GM12878 (cell line): ENCODE data around the gene PLA2G10. TPM values are rescaled to one million over a fixed set of nuclear protein-coding genes. Genes with fewer than 3 reads are reported as not detected.
A peak's percentile ranks its signal among the peaks of the same experiment; 100 is the strongest.

ENCODE experiments used
- ATAC-seq: fragments of 200-7000 bp; cut with Tn5 transposase; 3 replicates; pipeline ENCODE4 v1.9.1; 2020; ENCODE audit warnings: mild to moderate bottlenecking, moderate library complexity
- BruUV-seq: library from RNA; stranded (reverse); fragments of 400-500 nt; replicated peaks from 2 replicates; lab custom pipeline; 2021; lab: Mats Ljungman, UMichigan
- CTCF ChIA-PET: fragments of 300-600 bp; sonication (Branson Sonifier 250); formaldehyde crosslinking; extraction: SDS; loops from one replicate; lab custom pipeline; 2021; ENCODE audit warnings: inconsistent platforms; lab: Yijun Ruan, JAX
- POLR2A ChIA-PET: fragments of 350-600 bp; formaldehyde crosslinking; extraction: SDS; loops from one replicate; lab custom pipeline; 2021; ENCODE audit warnings: inconsistent platforms; lab: Charles Lee
- RAD21 ChIA-PET: fragments of 300-600 bp; sonication (Branson Sonifier 250); formaldehyde crosslinking; loops from one replicate; lab custom pipeline; 2023; ENCODE audit warnings: antibody characterized with exemption; ENCODE audit not compliant: unreplicated experiment; lab: Charles Lee
- SMC1A ChIA-PET: fragments of 300-600 bp; sonication (Branson Sonifier 250); formaldehyde crosslinking; loops from one replicate; lab custom pipeline; 2023; ENCODE audit not compliant: unreplicated experiment, uncharacterized antibody; lab: Charles Lee
- DNase-seq: peaks from one replicate; pipeline ENCODE4 v3.0.0-alpha.2; 2011; ENCODE audit warnings: low read depth, low spot score
- FAIRE-seq: peaks from 3 replicates; lab custom pipeline; 2011; peaks lifted over from hg19 to GRCh38; lab: Jason Lieb, UNC
- H2AFZ ChIP-seq: 2 replicates; pipeline ENCODE4 v1.6.0; 2011; ENCODE audit warnings: low read depth, low read length, control low read depth; ENCODE audit not compliant: control insufficient read depth
- H3K27ac ChIP-seq: 2 replicates; pipeline ENCODE4 v1.5.1; 2011; ENCODE audit warnings: control low read depth; ENCODE audit not compliant: control insufficient read depth, insufficient read depth
- H3K27me3 ChIP-seq, 2 experiments: replicated peaks in 1 of 2; 2 replicates each; pipeline versions ENCODE4 v1.6.0 to v1.6.1; 2011; ENCODE audit warnings: low read length in 1 of 2; ENCODE audit not compliant: control insufficient read depth in 2 of 2, insufficient read depth in 2 of 2
- H3K36me3 ChIP-seq, 2 experiments: 2 replicates each; pipeline ENCODE4 v1.5.1; 2011; ENCODE audit warnings: low read length in 1 of 2; ENCODE audit not compliant: control insufficient read depth in 2 of 2, insufficient read depth in 2 of 2
- H3K4me1 ChIP-seq: 2 replicates; pipeline ENCODE4 v1.6.1; 2011; ENCODE audit warnings: mild to moderate bottlenecking, low read length, moderate library complexity, mixed read lengths; ENCODE audit not compliant: control insufficient read depth, insufficient read depth
- H3K4me2 ChIP-seq: 2 replicates; pipeline ENCODE4 v1.6.0; 2011; ENCODE audit warnings: control low read depth; ENCODE audit not compliant: control insufficient read depth, insufficient read depth
- H3K4me3 ChIP-seq: fragments of 200-600 bp; sonication (generic); 2 replicates; pipeline ENCODE4 v1.5.1; 2016
- H3K79me2 ChIP-seq: 2 replicates; pipeline ENCODE4 v1.6.0; 2011; ENCODE audit warnings: low read length; ENCODE audit not compliant: control insufficient read depth, insufficient read depth
- H3K9ac ChIP-seq: 2 replicates; pipeline ENCODE4 v1.8.0; 2011; ENCODE audit warnings: low read length, control low read depth, mixed read lengths; ENCODE audit not compliant: control insufficient read depth, insufficient read depth
- H3K9me3 ChIP-seq: replicated peaks from 3 replicates; pipeline ENCODE4 v1.5.1; 2011; ENCODE audit warnings: mild to moderate bottlenecking, low read length; ENCODE audit not compliant: control insufficient read depth, insufficient read depth
- H4K20me1 ChIP-seq: 2 replicates; pipeline ENCODE4 v1.6.0; 2011; ENCODE audit not compliant: control insufficient read depth, insufficient read depth
- E2F8 ChIP-seq: fragments of 450-650 bp; IDR thresholded peaks from 2 replicates; pipeline ENCODE4 v1.6.1; 2018; ENCODE audit warnings: mild to moderate bottlenecking, low read depth, moderate library complexity; ENCODE audit not compliant: partially characterized antibody
- EED ChIP-seq: sonication (generic); IDR thresholded peaks from 2 replicates; pipeline ENCODE4 v1.6.1; 2016; ENCODE audit warnings: antibody characterized with exemption, low read depth
- ELK1 ChIP-seq: IDR thresholded peaks from 2 replicates; pipeline ENCODE4 v1.6.1; 2012; ENCODE audit warnings: low read depth, low read length, improper control_type of control experiment
- ETV6 ChIP-seq, 2 experiments: fragments of 450-650 bp in 1 of 2; IDR thresholded peaks in 1 of 2; conservative IDR thresholded peaks in 1 of 2; 2 replicates each; pipeline ENCODE4 v1.6.1; 2014; ENCODE audit warnings: antibody characterized with exemption in 1 of 2, borderline replicate concordance in 1 of 2, low read depth in 1 of 2, mild to moderate bottlenecking in 1 of 2, moderate library complexity in 1 of 2
- FOXK2 ChIP-seq: fragments of 450-650 bp; IDR thresholded peaks from 2 replicates; pipeline ENCODE4 v1.6.1; 2017; ENCODE audit warnings: mild to moderate bottlenecking, moderate library complexity
- JUNB ChIP-seq: IDR thresholded peaks from 2 replicates; pipeline ENCODE4 v1.6.1; 2016; ENCODE audit warnings: antibody characterized with exemption, mild to moderate bottlenecking
- KLF5 ChIP-seq: fragments of 450-650 bp; IDR thresholded peaks from 2 replicates; pipeline ENCODE4 v1.6.1; 2014; ENCODE audit warnings: mild to moderate bottlenecking; ENCODE audit not compliant: partially characterized antibody
- LARP7 ChIP-seq: fragments of 450-650 bp; IDR thresholded peaks from 2 replicates; pipeline ENCODE4 v1.6.1; 2017; ENCODE audit warnings: mild to moderate bottlenecking
- NKRF ChIP-seq: fragments of 450-650 bp; conservative IDR thresholded peaks from 2 replicates; pipeline ENCODE4 v1.6.1; 2017; ENCODE audit warnings: mild to moderate bottlenecking, moderate library complexity
- PKNOX1 ChIP-seq: fragments of 450-650 bp; IDR thresholded peaks from 2 replicates; pipeline ENCODE4 v1.6.1; 2016; ENCODE audit warnings: mild to moderate bottlenecking
- ZBTB33 ChIP-seq: fragments of 450-650 bp; IDR thresholded peaks from 2 replicates; pipeline ENCODE4 v1.6.1; 2017; ENCODE audit warnings: mild to moderate bottlenecking
- WGBS: methylation state at CpG from one replicate; pipeline ENCODE4 v1.1.6; 2016; ENCODE audit warnings: low lambda C conversion rate; ENCODE audit not compliant: insufficient replicate concordance, insufficient coverage; ENCODE audit errors: missing lambda C conversion rate; 5-methylcytosine and 5-hydroxymethylcytosine counted together
- in situ Hi-C: fragments of 300-500 bp; cut with MboI; formaldehyde crosslinking; loops from 9 replicates; pipeline ENCODE4 v1.14.3; 2018; ENCODE audit warnings: mixed read lengths
- intact Hi-C: fragments of 100-400 bp; cut with micrococcal nuclease; formaldehyde crosslinking; loops from one replicate; pipeline ENCODE4 v1.14.2; 2022; ENCODE audit not compliant: unreplicated experiment
- polyA plus RNA-seq, 11 experiments: library from polyadenylated mRNA; depleted of rRNA in 4 of 11; unstranded in 6 of 11; stranded (reverse) in 5 of 11; fragments of >200 nt; fragmentation: Nextera tagmentation in 4 of 11; fragmentation: Illumina TruSeq in 1 of 11; extraction: Ambion mirVana in 4 of 11; extraction: Trizol in 1 of 11; gene quantifications; 1 replicate in 1 of 11; 2 replicates in 10 of 11; pipeline versions ENCODE4 v1.2.1 to v1.2.3, GENCODE V29; 2011 to 2016; ENCODE audit warnings: inconsistent platforms in 2 of 11, missing spikeins in 2 of 11, low read depth in 1 of 11
- total RNA-seq, 4 experiments: library from RNA; depleted of rRNA in 3 of 4; stranded (reverse); fragments of >200 nt in 3 of 4; fragmentation: Illumina TruSeq in 1 of 4; extraction: Trizol in 1 of 4; gene quantifications; 2 replicates each; pipeline versions ENCODE4 v1.2.1 to v1.2.3, GENCODE V29; 2013 to 2021

Gene PLA2G10
- total and polyA plus RNA-seq, 10 of the 15 experiments (the other 5 are each of a cell fraction or from before 2014, with no cell fraction given) = not detected

GRCh38 chr16:14632693-14633569 lies 61.2 kb downstream of the PLA2G10 start, which contains the start of gene BFAR:
BFAR (plus strand) TSS chr16:14632951; CDS start chr16:14644347, 11,396 bp downstream.
- in situ Hi-C loops = loop anchor here (25.0 kb wide), 2 partner anchors 454 to 1004 kb away; partner anchors contain the start of genes MARF1 and RRN3
- H3K36me3 ChIP-seq = peaks cover 0 to 5% of the 10 kb centered on the region in 2 experiments; a peak in 2 of 4 replicates
- BruUV-seq = TSS peak; percentile 73
- H3K4me2 ChIP-seq = peak within 1 kb of the TSS; percentile 88
- H3K79me2 ChIP-seq = peaks cover 71% of the 10 kb centered on the region
- DNase-seq (peak; percentile 92), FAIRE-seq (peak; percentile 75), ATAC-seq (peak; percentile 88)
- H4K20me1 ChIP-seq = no peaks in the 10 kb centered on the region
- intact Hi-C loops = loop anchor here (5.0 kb wide), 2 partner anchors 331 to 676 kb away; no protein-coding TSS in a partner anchor
- ChIA-PET CTCF (no interaction called here), RAD21 (interaction anchor here (1.0 to 1.4 kb wide), 3 partner anchors 25 to 39 kb away, joined by 3 to 10 read pairs (median 5); no protein-coding TSS in a partner anchor), SMC1A (interaction anchor here (1.0 to 1.5 kb wide), 2 partner anchors 25 kb away, joined by 3 to 5 read pairs; no protein-coding TSS in a partner anchor), POLR2A (interaction anchor here (0.6 to 1.2 kb wide), 2 partner anchors 24 to 25 kb away, joined by 3 read pairs; no protein-coding TSS in a partner anchor)
- no peaks in the 10 kb centered on the region for H3K9me3 ChIP-seq
- H3K9ac ChIP-seq = peak within 1 kb of the TSS; percentile 94
- 2% methylated on average over 66 of the region's 69 CpGs for WGBS
- peaks cover 15% of the 10 kb centered on the region for H3K4me1 ChIP-seq
- no peaks in the 10 kb centered on the region for H3K27me3 ChIP-seq
- H3K27ac ChIP-seq = peak within 1 kb of the TSS; percentile 81
- peak within 1 kb of the TSS; percentile 96 for H3K4me3 ChIP-seq
- peak within 1 kb of the TSS; percentile 32 for H2AFZ ChIP-seq
- TF ChIP-seq E2F8 (no peak), EED (no peak), PKNOX1 (peak; percentile 85), LARP7 (peak; percentile 51; the same call in 1 of the 2 replicates), FOXK2 (no peak; the same call in 1 of the 2 replicates), ZBTB33 (no peak), ELK1 (peak; percentile 76), NKRF (peak; percentile 61), JUNB (no peak), KLF5 (no peak), ETV6 (conservative IDR thresholded peaks at IDR 0.05 in 1 of 2, IDR thresholded peaks at IDR 0.05 in 1 of 2; ENCODE audit: borderline replicate concordance in 1 of 2, low read depth in 1 of 2) (peak in 1 of 2 experiments; percentile 35; a peak in 1 of 4 replicates)
